ACC112 (cell line): ENCODE measurements around the gene TIAM2.
"Not testable (repeated sequence)": the region's sequence is repeated elsewhere in the genome, so short reads cannot be mapped to it uniquely, and the experiment has no call there.

ENCODE experiments used
- H2AFZ ChIP-seq: fragments of 200-600 bp; sonication (generic); one replicate; pipeline ENCODE4 v1.6.0; 2017; ENCODE audit warnings: antibody characterized with exemption, low read length; ENCODE audit not compliant: unreplicated experiment
- H3K27ac ChIP-seq: fragments of 200-600 bp; sonication (generic); 2 replicates; pipeline ENCODE4 v1.5.1; 2014; ENCODE audit warnings: low read depth, mild to moderate bottlenecking, antibody characterized with exemption, low read length, moderate library complexity
- H3K27me3 ChIP-seq: fragments of 200-600 bp; sonication (generic); 2 replicates; pipeline ENCODE4 v1.6.1; 2014; ENCODE audit warnings: mild to moderate bottlenecking, antibody characterized with exemption, low read length, moderate library complexity, mixed read lengths; ENCODE audit not compliant: insufficient read depth
- H3K36me3 ChIP-seq: fragments of 200-600 bp; sonication (generic); 2 replicates; pipeline ENCODE4 v1.6.1; 2016; ENCODE audit warnings: mild to moderate bottlenecking, antibody characterized with exemption, low read length, moderate library complexity, mixed read lengths; ENCODE audit not compliant: insufficient read depth
- H3K4me1 ChIP-seq: fragments of 200-600 bp; sonication (generic); one replicate; pipeline ENCODE4 v1.6.1; 2016; ENCODE audit warnings: low read length, mixed read lengths; ENCODE audit not compliant: insufficient read depth, unreplicated experiment, control insufficient read depth
- H3K4me3 ChIP-seq: fragments of 200-600 bp; sonication (generic); 2 replicates; pipeline ENCODE4 v1.5.1; 2014; ENCODE audit warnings: mild to moderate bottlenecking, low read depth, low read length
- H3K79me2 ChIP-seq: fragments of 200-600 bp; sonication (generic); one replicate; pipeline ENCODE4 v1.6.0; 2016; ENCODE audit warnings: low read length; ENCODE audit not compliant: control insufficient read depth, unreplicated experiment, insufficient read depth

The TIAM2 gene

DNA sequence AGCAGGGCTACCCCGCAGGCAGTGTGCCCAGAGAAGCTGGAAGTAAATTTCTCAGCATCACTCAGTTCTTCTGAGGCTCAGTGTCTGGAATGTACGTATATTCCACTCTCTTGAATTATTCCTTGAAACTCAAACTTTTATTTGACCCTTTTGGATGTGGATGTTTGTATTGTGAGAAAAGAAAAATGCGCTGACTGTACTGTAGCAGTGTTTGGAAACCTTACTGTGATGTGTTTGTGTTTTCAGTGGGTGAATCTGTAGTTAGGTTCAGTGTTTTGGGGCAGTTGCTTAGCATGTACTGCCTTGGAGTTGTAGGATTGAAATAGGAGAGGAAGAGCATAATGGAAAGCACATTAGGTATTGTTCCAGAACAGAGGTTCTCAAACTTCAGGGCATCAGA is 13.5 kb downstream of the TIAM2 start:
- H3K27me3 ChIP-seq = no peaks in the 10 kb centered on the region
- peaks cover 2% of the 10 kb centered on the region for H3K4me1 ChIP-seq
- H3K4me3 ChIP-seq = no peak overlapping the region
- H2AFZ ChIP-seq = no peak overlapping the region
- H3K27ac ChIP-seq = no peak overlapping the region
- H3K36me3 ChIP-seq = no peaks in the 10 kb centered on the region
- H3K79me2 ChIP-seq = peaks cover 5% of the 10 kb centered on the region

DNA sequence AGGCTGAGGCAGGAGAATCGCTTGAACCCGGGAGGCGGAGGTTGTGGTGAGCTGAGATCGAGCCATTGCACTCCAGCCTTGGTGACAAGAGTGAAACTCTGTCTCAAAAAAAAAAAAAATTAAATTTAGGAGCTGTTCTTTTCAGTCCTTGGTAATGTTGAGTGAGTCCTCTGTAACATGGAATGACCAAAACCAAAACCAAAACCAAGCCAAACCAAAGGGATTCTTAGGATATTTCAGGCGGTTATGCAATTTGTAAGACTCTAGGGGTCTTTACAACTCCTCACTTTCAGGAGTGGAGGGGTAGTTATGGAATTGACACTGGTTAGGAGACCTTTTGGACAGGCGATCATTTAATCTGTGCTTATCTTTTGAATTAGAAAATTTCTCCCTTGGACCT is 15.8 kb downstream of the TIAM2 start:
- no peak overlapping the region for H3K4me3 ChIP-seq
- peaks cover 22% of the 10 kb centered on the region for H3K4me1 ChIP-seq
- no peaks in the 10 kb centered on the region for H3K79me2 ChIP-seq
- no peaks in the 10 kb centered on the region for H3K36me3 ChIP-seq
- H3K27me3 ChIP-seq = no peaks in the 10 kb centered on the region
- H3K27ac ChIP-seq = no peak overlapping the region
- no peak overlapping the region for H2AFZ ChIP-seq

DNA sequence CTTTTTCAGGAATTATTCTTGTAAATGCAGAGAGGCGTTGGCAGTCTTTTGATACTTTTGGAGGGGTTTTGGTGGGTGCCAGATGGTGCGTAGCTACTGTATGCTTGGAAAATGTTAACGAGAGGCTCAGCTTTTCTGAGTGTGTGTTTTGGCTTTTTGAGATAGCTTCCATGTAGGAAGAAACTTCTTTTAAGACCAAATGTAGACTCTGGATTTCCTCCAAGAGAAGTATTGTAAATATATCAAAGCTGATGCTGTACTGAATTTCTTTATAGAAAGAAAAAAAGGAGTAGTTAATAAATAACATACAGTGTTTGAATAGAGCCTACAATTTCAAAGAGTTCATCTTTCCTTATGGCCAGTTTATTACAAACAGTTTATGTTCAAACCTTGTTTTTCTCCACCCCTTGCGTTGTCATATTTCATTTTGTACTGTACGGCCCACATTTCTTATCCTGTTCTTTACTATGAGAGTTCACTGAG is 16.7 kb downstream of the TIAM2 start:
- Histone ChIP-seq H3K4me1 (peaks cover 25% of the 10 kb centered on the region), H3K27me3 (no peaks in the 10 kb centered on the region), H3K27ac (no peak overlapping the region), H3K4me3 (no peak overlapping the region), H3K79me2 (no peaks in the 10 kb centered on the region), H3K36me3 (no peaks in the 10 kb centered on the region), H2AFZ (no peak overlapping the region)

DNA sequence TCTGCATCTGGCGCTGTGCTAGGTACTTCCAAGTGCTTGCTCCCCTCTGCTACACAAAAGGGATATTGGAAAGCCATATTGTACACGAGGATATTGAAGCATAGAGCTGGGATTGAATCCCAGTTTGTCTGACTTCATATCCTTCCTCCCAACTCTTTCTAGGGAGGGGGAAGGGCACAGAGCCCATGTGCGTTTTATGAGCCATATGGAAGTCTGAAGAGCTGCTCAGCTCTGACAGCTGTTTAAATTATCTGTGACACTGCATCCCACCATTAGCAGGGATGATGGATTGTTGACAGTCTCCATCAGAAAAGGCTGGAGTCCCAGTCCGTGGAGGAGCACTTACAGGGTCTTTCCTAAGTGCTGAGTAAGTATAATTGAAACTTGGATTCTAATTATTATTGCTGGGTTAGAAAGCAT is 18.4 kb downstream of the TIAM2 start:
- Histone ChIP-seq H3K27ac (no peak overlapping the region), H3K79me2 (no peaks in the 10 kb centered on the region), H3K4me1 (peaks cover 25% of the 10 kb centered on the region), H3K27me3 (no peaks in the 10 kb centered on the region), H3K4me3 (no peak overlapping the region), H3K36me3 (no peaks in the 10 kb centered on the region), H2AFZ (no peak overlapping the region)

DNA sequence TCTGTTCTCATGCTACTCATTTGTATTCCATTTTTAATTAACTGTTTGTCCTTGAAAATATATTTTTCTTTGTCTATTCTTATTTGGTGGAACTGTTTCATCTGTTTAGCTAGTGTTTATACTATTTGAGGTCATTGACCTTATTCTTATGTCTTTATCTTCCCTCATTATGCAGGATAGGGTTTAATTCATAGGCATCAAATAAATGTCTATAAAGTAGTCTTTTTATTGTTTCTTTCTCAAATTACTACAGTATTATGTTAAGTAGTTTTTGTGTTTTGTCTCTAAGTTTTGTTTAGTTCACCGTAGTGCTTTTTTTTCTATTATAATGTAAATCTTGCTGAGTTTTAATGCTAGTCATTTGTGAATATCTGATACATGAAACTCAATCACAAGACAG is 19.0 kb downstream of the TIAM2 start:
- peaks cover 25% of the 10 kb centered on the region for H3K4me1 ChIP-seq
- H3K27me3 ChIP-seq = no peaks in the 10 kb centered on the region
- H3K4me3 ChIP-seq = no peak overlapping the region
- no peaks in the 10 kb centered on the region for H3K79me2 ChIP-seq
- no peaks in the 10 kb centered on the region for H3K36me3 ChIP-seq
- H3K27ac ChIP-seq = no peak overlapping the region
- no peak overlapping the region for H2AFZ ChIP-seq

DNA sequence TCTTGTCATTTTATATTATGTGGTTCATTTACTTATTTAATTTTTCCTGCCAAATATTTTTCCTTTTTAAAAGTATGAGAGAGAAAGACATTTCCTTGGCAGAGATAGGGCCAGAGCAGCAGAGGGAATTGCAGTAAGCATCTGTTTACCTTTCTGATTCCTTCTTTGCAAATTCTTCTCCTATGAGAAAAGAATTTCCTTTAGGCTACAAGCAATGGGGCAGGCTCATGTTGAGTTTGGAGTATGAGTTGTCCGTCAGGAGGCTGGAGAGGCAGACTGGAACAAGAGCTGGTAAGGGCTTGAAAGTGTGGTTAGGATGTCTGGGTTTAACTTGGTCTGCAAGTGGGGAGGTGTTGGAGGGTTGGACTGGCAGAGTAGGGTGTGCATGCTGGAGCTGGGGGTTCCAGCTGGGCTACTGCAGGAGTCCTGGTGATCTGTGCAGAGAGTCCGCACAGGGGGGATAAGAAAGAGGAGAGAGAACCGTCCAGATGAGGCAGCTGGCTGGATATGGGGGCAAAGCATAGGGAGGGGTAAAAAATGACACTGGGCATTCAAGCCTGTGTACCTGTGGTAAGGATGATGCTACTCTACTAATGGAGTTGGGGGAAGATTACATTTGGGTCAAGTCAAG is 19.7 kb downstream of the TIAM2 start:
- no peak overlapping the region for H3K4me3 ChIP-seq
- H3K79me2 ChIP-seq = no peaks in the 10 kb centered on the region
- no peak overlapping the region for H3K27ac ChIP-seq
- no peak overlapping the region for H2AFZ ChIP-seq
- peaks cover 26% of the 10 kb centered on the region for H3K4me1 ChIP-seq
- H3K36me3 ChIP-seq = no peaks in the 10 kb centered on the region
- no peaks in the 10 kb centered on the region for H3K27me3 ChIP-seq

DNA sequence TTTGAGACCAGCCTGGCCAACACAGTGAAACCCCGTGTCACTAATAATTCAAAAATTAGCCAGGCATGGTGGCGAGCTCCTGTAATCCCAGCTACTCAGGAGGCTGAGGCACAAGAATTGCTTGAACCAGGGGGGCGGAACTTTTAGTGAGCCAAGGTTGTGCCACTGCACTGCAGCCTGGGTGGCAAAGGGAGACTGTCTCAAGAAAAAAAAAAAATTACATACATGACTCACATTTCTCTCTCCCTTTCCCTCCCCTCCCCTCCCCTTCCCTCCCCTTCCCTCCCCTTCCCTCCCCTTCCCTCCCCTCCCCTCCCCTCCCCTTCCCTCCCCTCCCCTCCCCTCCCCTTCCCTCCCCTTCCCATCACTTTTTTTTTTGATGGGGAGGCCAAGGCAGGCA is 23.3 kb downstream of the TIAM2 start:
- not testable (repeated sequence) for H2AFZ ChIP-seq, H3K27ac ChIP-seq, H3K36me3 ChIP-seq, H3K27me3 ChIP-seq, H3K4me3 ChIP-seq, H3K79me2 ChIP-seq
- peaks cover 30% of the 10 kb centered on the region for H3K4me1 ChIP-seq

DNA sequence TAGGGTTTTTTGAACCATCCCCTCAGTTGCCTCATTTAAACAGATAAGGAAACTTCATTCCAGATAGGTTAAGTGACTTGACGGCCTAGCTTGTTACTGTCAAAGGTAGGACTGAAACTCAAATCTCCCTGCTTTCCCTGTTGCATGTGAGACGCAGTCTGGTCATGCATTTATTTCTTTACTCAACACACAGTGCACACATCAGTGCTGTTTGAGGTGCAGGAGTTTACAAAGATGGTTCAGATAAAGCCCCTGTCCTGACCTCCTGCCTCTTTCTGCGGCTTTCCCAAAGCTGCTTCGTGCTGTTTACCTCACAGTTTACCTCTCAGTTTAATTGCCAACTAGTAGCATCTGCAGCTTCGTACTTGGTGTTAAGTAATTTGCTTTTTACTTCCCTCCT is 26.6 kb downstream of the TIAM2 start:
- peaks cover 25% of the 10 kb centered on the region for H3K4me1 ChIP-seq
- no peaks in the 10 kb centered on the region for H3K27me3 ChIP-seq
- H3K79me2 ChIP-seq = no peaks in the 10 kb centered on the region
- no peaks in the 10 kb centered on the region for H3K36me3 ChIP-seq
- no peak overlapping the region for H3K27ac ChIP-seq
- no peak overlapping the region for H2AFZ ChIP-seq
- H3K4me3 ChIP-seq = no peak overlapping the region

DNA sequence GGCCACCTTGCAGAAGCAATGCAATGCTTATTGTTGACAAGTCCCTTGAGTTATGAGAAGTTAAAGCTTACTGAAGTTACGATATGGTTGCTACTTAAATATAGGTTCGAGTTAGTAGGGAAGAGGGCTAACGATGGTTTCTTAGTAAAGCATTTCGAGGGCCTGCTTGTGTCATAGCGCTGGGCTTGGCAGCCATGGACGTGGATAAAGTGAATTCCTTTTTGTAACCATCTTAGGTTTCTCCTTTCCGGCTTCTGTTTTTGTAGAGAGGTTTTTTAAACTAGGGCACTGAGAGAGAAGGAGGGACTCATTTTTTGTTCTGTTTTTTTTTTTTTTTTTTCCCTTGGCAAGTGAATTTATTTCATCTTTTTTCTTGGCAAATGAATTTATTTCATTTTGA is 27.6 kb downstream of the TIAM2 start:
- Histone ChIP-seq H3K36me3 (no peaks in the 10 kb centered on the region), H3K4me1 (peaks cover 28% of the 10 kb centered on the region), H3K79me2 (no peaks in the 10 kb centered on the region), H3K4me3 (no peak overlapping the region), H3K27ac (no peak overlapping the region), H2AFZ (no peak overlapping the region), H3K27me3 (no peaks in the 10 kb centered on the region)

DNA sequence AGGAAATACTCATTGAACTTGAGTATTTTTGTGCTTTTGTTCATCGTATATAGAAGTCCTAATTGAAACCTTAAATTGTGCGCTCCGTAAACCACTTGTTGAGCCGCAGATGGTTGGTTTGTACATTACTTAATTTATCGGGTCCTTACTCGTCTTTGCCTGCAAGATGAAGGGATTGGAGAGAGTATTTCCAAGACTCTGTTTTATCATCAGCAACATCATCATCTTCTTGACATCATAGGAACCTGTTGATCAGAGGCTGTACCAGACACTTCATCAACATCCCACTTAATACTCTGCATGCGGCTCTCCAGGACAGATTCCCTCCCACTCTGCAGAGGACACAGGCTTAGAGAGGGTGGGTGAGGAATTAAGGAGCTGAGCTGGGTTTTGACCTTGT is 28.6 kb downstream of the TIAM2 start:
- H3K79me2 ChIP-seq = no peaks in the 10 kb centered on the region
- H2AFZ ChIP-seq = no peak overlapping the region
- H3K27ac ChIP-seq = no peak overlapping the region
- H3K27me3 ChIP-seq = no peaks in the 10 kb centered on the region
- no peaks in the 10 kb centered on the region for H3K36me3 ChIP-seq
- H3K4me3 ChIP-seq = no peak overlapping the region
- peaks cover 28% of the 10 kb centered on the region for H3K4me1 ChIP-seq

DNA sequence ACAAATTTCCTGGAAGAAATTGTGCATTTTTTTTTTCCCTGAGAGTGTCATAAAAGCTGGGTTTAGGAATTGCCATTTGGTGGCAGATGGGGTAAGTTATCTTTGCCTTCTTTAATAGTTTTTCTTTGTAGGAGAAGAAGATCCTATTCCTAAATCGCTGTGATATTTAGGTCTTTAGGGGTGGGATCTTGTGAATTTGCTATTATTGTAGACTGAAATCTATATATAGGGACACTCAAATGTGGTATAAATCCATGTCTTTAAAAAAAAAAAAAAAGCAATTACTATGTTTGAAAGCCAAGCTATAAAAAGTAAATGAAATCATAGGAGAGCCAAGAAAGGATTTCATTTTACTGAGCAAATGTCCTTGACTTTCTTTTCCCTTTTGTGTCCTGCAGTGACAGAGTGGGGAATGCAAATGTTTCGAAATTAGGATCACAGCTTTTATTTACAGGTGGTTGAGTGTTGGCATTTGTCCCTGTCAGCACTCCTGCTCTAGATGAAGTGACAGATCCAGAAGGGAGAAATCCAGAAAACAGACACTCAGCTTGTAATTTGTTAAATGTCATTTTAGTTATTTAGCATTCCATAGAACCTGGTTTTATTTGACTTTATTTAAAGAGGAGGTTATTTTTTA is 29.4 kb downstream of the TIAM2 start:
- no peaks in the 10 kb centered on the region for H3K27me3 ChIP-seq
- no peaks in the 10 kb centered on the region for H3K36me3 ChIP-seq
- H3K4me1 ChIP-seq = peaks cover 28% of the 10 kb centered on the region
- no peak overlapping the region for H3K27ac ChIP-seq
- H2AFZ ChIP-seq = no peak overlapping the region
- no peak overlapping the region for H3K4me3 ChIP-seq
- no peaks in the 10 kb centered on the region for H3K79me2 ChIP-seq
